ENCODE results near the gene FAM89A.

DNA sequence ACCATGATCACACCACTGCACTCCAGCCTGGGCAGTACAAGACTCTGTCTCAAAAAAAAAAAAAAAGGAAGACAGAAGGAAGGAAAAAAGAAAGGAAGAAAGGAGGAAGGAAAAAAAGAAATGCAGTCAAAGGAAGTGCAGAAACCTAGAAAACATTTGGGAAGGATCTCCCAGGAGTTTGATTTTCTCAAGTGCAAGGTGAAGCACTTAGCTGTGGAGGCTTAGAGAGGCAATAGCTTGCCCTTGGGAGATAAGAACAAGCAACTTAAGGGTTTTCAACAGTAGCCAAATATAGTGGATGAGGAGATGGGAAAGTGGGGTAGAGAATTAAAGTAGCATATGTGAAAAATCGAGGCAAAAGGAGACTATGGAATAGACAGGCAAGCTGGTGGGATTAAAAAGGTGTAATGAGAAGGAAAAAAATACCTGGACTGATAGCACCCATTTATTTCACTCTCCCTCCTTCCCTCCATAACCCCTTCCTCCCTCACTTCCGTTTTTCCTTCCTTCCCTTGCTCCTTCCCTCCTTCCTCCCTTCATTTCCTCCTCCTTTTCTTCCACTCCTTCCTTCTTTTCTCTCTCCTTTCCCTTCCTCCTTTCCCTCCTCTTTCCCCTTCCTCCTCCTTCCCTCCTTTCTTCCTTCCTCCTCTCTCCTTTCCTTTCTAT is 6.8 kb upstream of the FAM89A start:
- TF ChIP-seq POLR2AphosphoS5 (IDR thresholded peaks at IDR 0.05; ENCODE audit: borderline replicate concordance, low read depth, low read length) (no peak), EZH2 (IDR thresholded peaks at IDR 0.05) (no peak)

Measured in SK-N-MC (cell line).